ENCODE results near the gene MAP4K4.

GRCh38 chr2:101704046-101704466 lies 6.5 kb downstream of the MAP4K4 start:
- TF ChIP-seq CTCF (IDR thresholded peaks at IDR 0.05; ENCODE audit: low read depth, low read length) (no peak), EZH2phosphoT487 (IDR thresholded peaks at IDR 0.05; ENCODE audit: low read depth) (no peak)
